GM23338 (cell line): ENCODE data around the gene ITCH. TPM values are rescaled to one million over a fixed set of nuclear protein-coding genes. Genes with fewer than 3 reads are reported as not detected.
A peak's percentile ranks its signal among the peaks of the same experiment; 100 is the strongest.
"Not testable (repeated sequence)": the region's sequence is repeated elsewhere in the genome, so short reads cannot be mapped to it uniquely, and the experiment has no call there.

Experiments
- ATAC-seq: fragments of 200-7000 bp; cut with Tn5 transposase; 3 replicates; pipeline ENCODE4 v1.9.1; 2020
- DNase-seq: peaks from one replicate; pipeline ENCODE4 v3.0.0-alpha.2; 2015; ENCODE audit warnings: low spot score
- H2AFZ ChIP-seq: fragments of 200-600 bp; sonication (generic); 2 replicates; pipeline ENCODE4 v1.8.0; 2016; ENCODE audit warnings: antibody characterized with exemption, mild to moderate bottlenecking, moderate library complexity
- H3F3A ChIP-seq: fragments of 200-600 bp; sonication (generic); replicated peaks from 2 replicates; pipeline ENCODE4 v1.8.0; 2017; ENCODE audit warnings: antibody characterized with exemption, mixed run types, low read depth
- H3K27ac ChIP-seq: fragments of 200-600 bp; sonication (generic); 2 replicates; pipeline ENCODE4 v1.6.1; 2016; ENCODE audit warnings: low read depth
- H3K27me3 ChIP-seq: fragments of 200-600 bp; sonication (generic); 2 replicates; pipeline ENCODE4 v1.8.0; 2016; ENCODE audit warnings: mild to moderate bottlenecking, mixed run types, moderate library complexity; ENCODE audit not compliant: insufficient read depth
- H3K36me3 ChIP-seq: fragments of 200-600 bp; sonication (generic); 2 replicates; pipeline ENCODE4 v1.8.0; 2016; ENCODE audit warnings: mild to moderate bottlenecking; ENCODE audit not compliant: insufficient read depth
- H3K4me1 ChIP-seq: fragments of 200-600 bp; sonication (generic); 2 replicates; pipeline ENCODE4 v1.8.0; 2016; ENCODE audit warnings: mild to moderate bottlenecking, moderate library complexity; ENCODE audit not compliant: insufficient read depth
- H3K4me2 ChIP-seq: fragments of 200-600 bp; sonication (generic); 2 replicates; pipeline ENCODE4 v1.7.1; 2017; ENCODE audit warnings: mixed run types
- H3K4me3 ChIP-seq: fragments of 200-600 bp; sonication (generic); 2 replicates; pipeline ENCODE4 v1.6.1; 2016; ENCODE audit warnings: mixed run types
- H3K79me2 ChIP-seq: fragments of 200-600 bp; sonication (generic); replicated peaks from 2 replicates; pipeline ENCODE4 v1.8.0; 2017; ENCODE audit warnings: mild to moderate bottlenecking; ENCODE audit not compliant: insufficient read depth
- H3K9me2 ChIP-seq: fragments of 200-600 bp; sonication (generic); 2 replicates; pipeline ENCODE4 v1.8.0; 2017; ENCODE audit not compliant: insufficient read depth
- H4K20me1 ChIP-seq: fragments of 200-600 bp; sonication (generic); replicated peaks from 2 replicates; pipeline ENCODE4 v1.8.0; 2017; ENCODE audit warnings: mild to moderate bottlenecking; ENCODE audit not compliant: insufficient read depth
- H3K27ac Mint-ChIP-seq: 2 replicates; pipeline ENCODE4 v1.8.0; 2020; ENCODE audit warnings: inconsistent platforms, mild to moderate bottlenecking, moderate library complexity, mixed read lengths
- H3K27me3 Mint-ChIP-seq: 3 replicates; pipeline ENCODE4 v1.8.0; 2022; ENCODE audit warnings: low read depth, mild to moderate bottlenecking, moderate library complexity, mixed read lengths, inconsistent platforms; ENCODE audit not compliant: insufficient read depth, poor library complexity
- H3K36me3 Mint-ChIP-seq: 3 replicates; pipeline ENCODE4 v1.8.0; 2021; ENCODE audit warnings: low read depth, mild to moderate bottlenecking, inconsistent platforms, moderate library complexity, mixed read lengths
- H3K4me1 Mint-ChIP-seq: 3 replicates; pipeline ENCODE4 v1.8.0; 2020; ENCODE audit warnings: mild to moderate bottlenecking, inconsistent platforms, mixed read lengths
- H3K4me3 Mint-ChIP-seq: 3 replicates; pipeline ENCODE4 v1.8.0; 2021; ENCODE audit warnings: moderate library complexity, mild to moderate bottlenecking, inconsistent platforms, mixed read lengths
- H3K9me3 Mint-ChIP-seq: 3 replicates; pipeline ENCODE4 v1.8.0; 2020; ENCODE audit warnings: moderate library complexity, mild to moderate bottlenecking, inconsistent platforms, mixed read lengths
- CREB1 ChIP-seq: fragments of 250-450 bp; sonication (Bioruptor Pico); IDR thresholded peaks from 2 replicates; pipeline ENCODE4 v1.5.0; 2020; ENCODE audit warnings: low read depth, mild to moderate bottlenecking, moderate library complexity
- CTCF ChIP-seq, 2 experiments: fragments of 200-600 bp in 1 of 2; sonication (generic) in 1 of 2; conservative IDR thresholded peaks; 2 replicates each; pipeline versions ENCODE4 v1.5.1 to v1.6.1; 2016 to 2017; ENCODE audit warnings: antibody characterized with exemption in 2 of 2, low read depth in 2 of 2, mild to moderate bottlenecking in 2 of 2, moderate library complexity in 1 of 2
- ETS1 ChIP-seq: IDR thresholded peaks from 2 replicates; pipeline ENCODE4 v1.6.1; 2016; ENCODE audit warnings: antibody characterized with exemption
- EZH2 ChIP-seq: fragments of 200-600 bp; sonication (generic); IDR thresholded peaks from one replicate; pipeline ENCODE4 v1.8.0; 2017; ENCODE audit warnings: antibody characterized with exemption, mild to moderate bottlenecking, low read depth; ENCODE audit not compliant: unreplicated experiment
- EZH2phosphoT487 ChIP-seq: fragments of 200-600 bp; sonication (generic); IDR thresholded peaks from one replicate; pipeline ENCODE4 v1.8.1; 2018; ENCODE audit warnings: antibody characterized with exemption; ENCODE audit not compliant: unreplicated experiment
- JUNB ChIP-seq: IDR thresholded peaks from one replicate; pipeline ENCODE4 v1.6.1; 2016; ENCODE audit warnings: antibody characterized with exemption; ENCODE audit not compliant: unreplicated experiment
- POLR2AphosphoS5 ChIP-seq: IDR thresholded peaks from 2 replicates; pipeline ENCODE4 v1.6.1; 2016; ENCODE audit warnings: antibody characterized with exemption, low read depth
- STAT1 ChIP-seq: IDR thresholded peaks from one replicate; pipeline ENCODE4 v1.6.1; 2016; ENCODE audit warnings: antibody characterized with exemption; ENCODE audit not compliant: unreplicated experiment
- ZNF331 ChIP-seq: fragments of 250-450 bp; sonication (Bioruptor Pico); IDR thresholded peaks from 2 replicates; pipeline ENCODE4 v1.5.0; 2020; ENCODE audit warnings: low read depth, mild to moderate bottlenecking, moderate library complexity
- ZNF462 ChIP-seq: fragments of 250-450 bp; sonication (Bioruptor Pico); IDR thresholded peaks from 2 replicates; pipeline ENCODE4 v1.5.0; 2020; ENCODE audit warnings: mild to moderate bottlenecking, moderate library complexity
- polyA plus RNA-seq: library from polyadenylated mRNA; unstranded; fragments of >200 nt; fragmentation: Nextera tagmentation; extraction: Ambion mirVana; gene quantifications from 2 replicates; pipeline ENCODE4 v1.2.1, GENCODE V29; 2016
- total RNA-seq: library from RNA; depleted of rRNA; stranded (reverse); fragments of >200 nt; shearing (Covaris generic); gene quantifications from 2 replicates; pipeline ENCODE4 v1.2.3, GENCODE V29; 2014

The ITCH gene
- total and polyA plus RNA-seq, 2 experiments from 2014 or later, result 16.4 to 31.6 TPM

- Histone ChIP-seq H3K36me3 (peaks cover 11% of the 10 kb centered on the region), H4K20me1 (peaks cover 44% of the 10 kb centered on the region), H3K27ac (0 out of 2 replicates have a peak overlapping the region, but pooled peaks have one; percentile 59), H3K79me2 (peaks cover 82% of the 10 kb centered on the region), H3K4me1 (peaks cover 17% of the 10 kb centered on the region)
- peaks cover 14% of the 10 kb centered on the region for H3K4me1 Mint-ChIP-seq
- not testable (repeated sequence) for H3K27ac Mint-ChIP-seq, ATAC-seq, H3K9me3 Mint-ChIP-seq, H2AFZ ChIP-seq, H3K27me3 Mint-ChIP-seq, H3K4me2 ChIP-seq, H3K4me3 Mint-ChIP-seq, H3F3A ChIP-seq, H3K27me3 ChIP-seq, DNase-seq, H3K4me3 ChIP-seq, H3K9me2 ChIP-seq
- peaks cover 46% of the 10 kb centered on the region for H3K36me3 Mint-ChIP-seq
These were observed 4.8 kb downstream of the ITCH start for GRCh38 chr20:34367911-34368310.

- DNase-seq, result peak; percentile 24
- H3K4me1 ChIP-seq, result peaks cover 17% of the 10 kb centered on the region
- 0 out of 2 replicates have a peak, but pooled peaks cover 3% of the 10 kb centered on the region for H3F3A ChIP-seq
- peaks cover 12% of the 10 kb centered on the region for H3K36me3 ChIP-seq
- H3K27me3 Mint-ChIP-seq, result peaks cover 5% of the 10 kb centered on the region
- H3K4me3 Mint-ChIP-seq, result no peak overlapping the region
- no peak overlapping the region for H3K27ac Mint-ChIP-seq
- H4K20me1 ChIP-seq, result peaks cover 47% of the 10 kb centered on the region
- H3K4me2 ChIP-seq, result no peak overlapping the region
- peaks cover 48% of the 10 kb centered on the region for H3K36me3 Mint-ChIP-seq
- H3K9me3 Mint-ChIP-seq, result no peaks in the 10 kb centered on the region
- no peak overlapping the region for H3K27ac ChIP-seq
- H3K4me3 ChIP-seq, result no peak overlapping the region
- H3K9me2 ChIP-seq, result no peaks in the 10 kb centered on the region
- no peaks in the 10 kb centered on the region for H3K27me3 ChIP-seq
- peaks cover 14% of the 10 kb centered on the region for H3K4me1 Mint-ChIP-seq
- peaks cover 88% of the 10 kb centered on the region for H3K79me2 ChIP-seq
- TF ChIP-seq ZNF462 (CRISPR knock-in tag), result no peak
- no peak for TF ChIP-seq JUNB
- no peak for TF ChIP-seq CTCF (conservative IDR thresholded peaks at IDR 0.05; ENCODE audit: low read depth in 2 of 2)
- TF ChIP-seq ZNF331 (CRISPR knock-in tag), result no peak
- TF ChIP-seq STAT1, result no peak
- no peak for TF ChIP-seq POLR2AphosphoS5
- TF ChIP-seq ETS1, result no peak
- no peak for TF ChIP-seq EZH2
- TF ChIP-seq EZH2phosphoT487, result no peak
- TF ChIP-seq CREB1 (CRISPR knock-in tag), result no peak
- no peak for ATAC-seq
- no peak overlapping the region for H2AFZ ChIP-seq
These were observed 5.5 kb downstream of the ITCH start for GRCh38 chr20:34368547-34368946.
